OCI-LY1 (cell line): ENCODE measurements around the gene ADCY4.

Source experiments
- H2AFZ ChIP-seq: fragments of 200-600 bp; sonication (generic), shearing (Covaris generic); 2 replicates; pipeline ENCODE4 v1.6.0; 2014; ENCODE audit warnings: antibody characterized with exemption, mild to moderate bottlenecking, low read length
- H3F3A ChIP-seq: fragments of 200-600 bp; sonication (generic), shearing (Covaris generic); 2 replicates; pipeline ENCODE4 v1.6.0; 2014; ENCODE audit warnings: mild to moderate bottlenecking, antibody characterized with exemption, low read length, moderate library complexity; ENCODE audit not compliant: insufficient read depth
- H3K27ac ChIP-seq: fragments of 200-600 bp; sonication (generic); 2 replicates; pipeline ENCODE4 v1.5.1; 2014; ENCODE audit warnings: low read length, mixed run types, mild to moderate bottlenecking, low read depth; ENCODE audit not compliant: poor library complexity, severe bottlenecking
- H3K27me3 ChIP-seq: fragments of 200-600 bp; sonication (generic); 2 replicates; pipeline ENCODE4 v1.6.0; 2014; ENCODE audit warnings: antibody characterized with exemption, mild to moderate bottlenecking, low read length, moderate library complexity; ENCODE audit not compliant: insufficient read depth
- H3K36me3 ChIP-seq: fragments of 200-600 bp; sonication (generic); 2 replicates; pipeline ENCODE4 v1.6.1; 2014; ENCODE audit warnings: mild to moderate bottlenecking, antibody characterized with exemption, low read length, moderate library complexity, mixed read lengths; ENCODE audit not compliant: insufficient read depth
- H3K4me1 ChIP-seq: fragments of 200-600 bp; sonication (generic); 2 replicates; pipeline ENCODE4 v1.5.1; 2014; ENCODE audit warnings: mild to moderate bottlenecking, low read length, moderate library complexity; ENCODE audit not compliant: insufficient read depth, severe bottlenecking
- H3K4me2 ChIP-seq: fragments of 200-600 bp; sonication (generic), shearing (Covaris generic); 2 replicates; pipeline ENCODE4 v1.6.1; 2014; ENCODE audit warnings: low read length
- H3K4me3 ChIP-seq: fragments of 200-600 bp; sonication (generic); 2 replicates; pipeline ENCODE4 v1.5.1; 2014; ENCODE audit warnings: low read length, low read depth, mild to moderate bottlenecking, mixed read lengths; ENCODE audit not compliant: poor library complexity, severe bottlenecking
- H3K79me2 ChIP-seq: fragments of 200-600 bp; shearing (Covaris generic); 2 replicates; pipeline ENCODE4 v1.6.1; 2016; ENCODE audit warnings: mixed run types, low read length, mixed read lengths; ENCODE audit not compliant: insufficient read depth
- H3K9ac ChIP-seq: fragments of 200-600 bp; sonication (generic), shearing (Covaris generic); 2 replicates; pipeline ENCODE4 v1.6.1; 2014; ENCODE audit warnings: mild to moderate bottlenecking, low read length, mixed read lengths
- H3K9me2 ChIP-seq: fragments of 200-600 bp; sonication (generic), shearing (Covaris generic); 2 replicates; pipeline ENCODE4 v1.6.1; 2014; ENCODE audit warnings: low read depth, mild to moderate bottlenecking, low read length, mixed read lengths
- H3K9me3 ChIP-seq: fragments of 200-600 bp; shearing (Covaris generic); 2 replicates; pipeline ENCODE4 v1.6.1; 2014; ENCODE audit warnings: low read length, mixed read lengths
- H4K20me1 ChIP-seq: fragments of 200-600 bp; sonication (generic), shearing (Covaris generic); 2 replicates; pipeline ENCODE4 v1.6.0; 2016; ENCODE audit warnings: mild to moderate bottlenecking, low read length; ENCODE audit not compliant: insufficient read depth
- EZH2 ChIP-seq: fragments of 200-600 bp; sonication (generic), shearing (Covaris generic); IDR thresholded peaks from 2 replicates; pipeline ENCODE4 v1.8.0; 2017; ENCODE audit warnings: borderline replicate concordance, mixed run types, mild to moderate bottlenecking, antibody characterized with exemption, low read length, moderate library complexity, mixed read lengths
- TF ChIP-seq, protein P1 (sequence below): fragments of 200-600 bp; sonication (generic), shearing (Covaris generic); IDR thresholded peaks from 2 replicates; pipeline ENCODE4 v1.5.1; 2017; ENCODE audit warnings: mild to moderate bottlenecking, antibody characterized with exemption, low read length, moderate library complexity, mixed read lengths

Gene ADCY4

DNA sequence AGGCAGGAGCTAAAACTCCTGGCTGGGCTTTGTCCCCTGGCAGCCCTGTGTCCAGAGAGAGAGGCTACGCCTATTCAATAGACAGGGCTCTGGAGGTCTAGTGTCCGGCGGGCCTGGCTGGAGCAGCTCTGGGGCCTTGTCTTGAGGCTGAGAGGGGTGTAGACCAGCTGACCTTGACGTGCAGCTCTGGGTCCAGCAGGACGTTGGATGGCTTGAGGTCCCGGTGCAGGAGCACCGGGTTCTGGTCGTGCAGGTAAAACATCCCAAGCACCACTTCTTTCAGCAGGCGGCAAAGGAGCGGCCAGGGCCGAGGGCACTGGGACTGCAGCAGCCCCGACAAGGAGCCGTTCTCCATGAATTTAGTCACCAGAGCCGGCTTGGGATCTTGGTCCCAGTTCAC, 4.0 kb upstream of the ADCY4 start:
- Histone ChIP-seq H3K36me3 (peaks cover 19% of the 10 kb centered on the region; the same call in 1 of the 2 replicates), H3K79me2 (no peaks in the 10 kb centered on the region), H4K20me1 (no peaks in the 10 kb centered on the region), H3K27me3 (no peaks in the 10 kb centered on the region), H3F3A (no peaks in the 10 kb centered on the region), H3K27ac (no peak overlapping the region), H3K9ac (no peak overlapping the region; the same call in 1 of the 2 replicates), H3K4me2 (peak overlapping the region; percentile 70), H2AFZ (no peak overlapping the region), H3K9me2 (no peaks in the 10 kb centered on the region), H3K9me3 (no peaks in the 10 kb centered on the region), H3K4me1 (peaks cover 21% of the 10 kb centered on the region), H3K4me3 (peak overlapping the region; percentile 65)
- TF ChIP-seq, protein P1, sequence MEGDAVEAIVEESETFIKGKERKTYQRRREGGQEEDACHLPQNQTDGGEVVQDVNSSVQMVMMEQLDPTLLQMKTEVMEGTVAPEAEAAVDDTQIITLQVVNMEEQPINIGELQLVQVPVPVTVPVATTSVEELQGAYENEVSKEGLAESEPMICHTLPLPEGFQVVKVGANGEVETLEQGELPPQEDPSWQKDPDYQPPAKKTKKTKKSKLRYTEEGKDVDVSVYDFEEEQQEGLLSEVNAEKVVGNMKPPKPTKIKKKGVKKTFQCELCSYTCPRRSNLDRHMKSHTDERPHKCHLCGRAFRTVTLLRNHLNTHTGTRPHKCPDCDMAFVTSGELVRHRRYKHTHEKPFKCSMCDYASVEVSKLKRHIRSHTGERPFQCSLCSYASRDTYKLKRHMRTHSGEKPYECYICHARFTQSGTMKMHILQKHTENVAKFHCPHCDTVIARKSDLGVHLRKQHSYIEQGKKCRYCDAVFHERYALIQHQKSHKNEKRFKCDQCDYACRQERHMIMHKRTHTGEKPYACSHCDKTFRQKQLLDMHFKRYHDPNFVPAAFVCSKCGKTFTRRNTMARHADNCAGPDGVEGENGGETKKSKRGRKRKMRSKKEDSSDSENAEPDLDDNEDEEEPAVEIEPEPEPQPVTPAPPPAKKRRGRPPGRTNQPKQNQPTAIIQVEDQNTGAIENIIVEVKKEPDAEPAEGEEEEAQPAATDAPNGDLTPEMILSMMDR: no peak
- TF ChIP-seq EZH2: no peak

DNA sequence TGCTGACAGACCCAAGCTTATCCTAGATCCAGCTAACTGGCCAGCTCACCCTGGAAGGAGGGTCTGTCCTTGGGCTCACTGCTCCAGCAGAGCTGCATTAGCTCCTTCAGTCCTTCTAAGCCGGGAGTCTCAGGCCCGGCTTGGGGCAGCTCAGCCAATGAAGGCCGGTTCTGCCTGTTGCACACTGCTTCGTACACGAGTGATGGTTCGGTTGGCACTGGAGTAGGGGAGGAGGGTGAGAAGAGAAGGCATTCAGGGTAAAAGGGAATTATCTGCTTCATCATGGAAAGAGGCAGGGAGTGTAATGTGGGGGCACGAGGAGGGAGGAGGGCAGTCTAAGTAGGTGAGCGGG, 2.9 kb upstream of the ADCY4 start:
- Histone ChIP-seq H3K9me2 (no peaks in the 10 kb centered on the region), H3K27ac (no peak overlapping the region), H3K9me3 (no peaks in the 10 kb centered on the region), H3K27me3 (no peaks in the 10 kb centered on the region), H3K79me2 (no peaks in the 10 kb centered on the region), H3K4me1 (peaks cover 29% of the 10 kb centered on the region), H3K4me2 (no peak overlapping the region), H3K9ac (no peak overlapping the region), H3K4me3 (no peak overlapping the region), H3F3A (no peaks in the 10 kb centered on the region), H4K20me1 (no peaks in the 10 kb centered on the region), H3K36me3 (peaks cover 19% of the 10 kb centered on the region; the same call in 1 of the 2 replicates), H2AFZ (no peak overlapping the region)
- TF ChIP-seq, protein P1: no peak
- no peak for TF ChIP-seq EZH2

DNA sequence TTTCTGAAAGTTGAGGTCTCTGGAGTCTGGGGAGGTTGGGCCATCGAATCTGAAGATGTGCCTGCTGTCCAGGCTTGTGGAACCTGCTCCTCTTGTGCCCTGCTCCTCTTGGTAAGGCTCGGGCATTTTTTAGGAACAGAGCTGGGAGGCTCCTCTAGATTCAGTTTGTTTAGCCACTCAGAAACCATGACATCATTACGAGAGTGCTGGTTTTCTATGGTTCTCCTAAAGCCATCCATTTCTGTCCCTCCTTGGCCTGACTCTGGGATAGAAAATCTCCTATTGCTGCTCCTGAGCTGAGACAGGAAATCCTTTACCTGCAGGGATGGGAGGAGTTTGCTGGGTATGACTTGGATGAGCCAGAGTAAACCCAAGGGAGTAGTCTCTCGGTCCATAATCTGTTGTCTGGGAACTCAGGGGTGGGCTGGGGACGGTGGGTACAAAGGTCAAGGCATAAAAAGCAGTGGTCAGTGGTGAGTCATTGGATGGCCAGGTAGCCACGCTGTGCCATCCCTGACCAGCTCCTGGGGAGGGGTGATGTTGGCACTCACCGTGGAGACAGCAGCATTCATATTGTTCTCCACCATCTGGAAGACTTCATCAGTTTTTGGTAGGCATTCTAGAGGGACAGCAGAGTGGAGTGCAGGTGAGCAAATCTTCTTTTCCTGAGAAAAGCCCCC, 2.4 kb upstream of the ADCY4 start:
- peaks cover 34% of the 10 kb centered on the region for H3K4me1 ChIP-seq
- no peaks in the 10 kb centered on the region for H3K9me3 ChIP-seq
- H3K4me3 ChIP-seq: no peak overlapping the region
- H4K20me1 ChIP-seq: no peaks in the 10 kb centered on the region
- no peak overlapping the region for H3K4me2 ChIP-seq
- H3K27ac ChIP-seq: no peak overlapping the region
- H3F3A ChIP-seq: no peaks in the 10 kb centered on the region
- no peaks in the 10 kb centered on the region for H3K27me3 ChIP-seq
- no peaks in the 10 kb centered on the region for H3K79me2 ChIP-seq
- H3K9ac ChIP-seq: no peak overlapping the region
- H3K9me2 ChIP-seq: no peaks in the 10 kb centered on the region
- H3K36me3 ChIP-seq: peaks cover 19% of the 10 kb centered on the region; the same call in 1 of the 2 replicates
- TF ChIP-seq EZH2: no peak
- TF ChIP-seq, protein P1: no peak
- H2AFZ ChIP-seq: no peak overlapping the region
